Measurements from ENCODE around the gene CRABP2. TPM values are rescaled to one million over a fixed set of nuclear protein-coding genes. Genes with fewer than 3 reads are reported as not detected.

Gene CRABP2
- total and polyA plus RNA-seq, 2 donors (not counting 3 experiments of a cell fraction or from before 2014, with no cell fraction given) = 0.32 to 1.0 TPM

- FAIRE-seq (peak; percentile 79), DNase-seq (ENCODE audit: low read depth, low spot score) (peak; percentile 52)
- Histone ChIP-seq H3K4me3 (replicated peaks in 1 of 3; ENCODE audit: insufficient read depth in 1 of 3, low read depth in 1 of 3, low read length in 3 of 3) (no peak overlapping the region), H3K9me3 (replicated peaks; ENCODE audit: control insufficient read depth, insufficient read depth, low read length) (no peaks in the 10 kb centered on the region), H3K4me2 (ENCODE audit: insufficient read depth, low read length) (no peak overlapping the region), H2AFZ (ENCODE audit: low read depth, low read length) (no peak overlapping the region), H3K27me3 (ENCODE audit: control insufficient read depth in 2 of 2, insufficient read depth in 2 of 2, low read length in 2 of 2) (peaks cover 0 to 1% of the 10 kb centered on the region in 2 experiments), H3K79me2 (ENCODE audit: control insufficient read depth, insufficient read depth, low read length) (no peaks in the 10 kb centered on the region), H3K9me1 (replicated peaks; ENCODE audit: control insufficient read depth, extremely low read depth, insufficient read depth, low read length) (no peaks in the 10 kb centered on the region), H3K9ac (replicated peaks; ENCODE audit: extremely low read depth, insufficient read depth, low read length) (no peak overlapping the region), H3K36me3 (ENCODE audit: control insufficient read depth in 2 of 2, extremely low read depth in 1 of 2, insufficient read depth in 2 of 2, low read length in 2 of 2) (no peaks in the 10 kb centered on the region), H3K27ac (ENCODE audit: insufficient read depth, low read depth, low read length) (no peak overlapping the region), H3K4me1 (ENCODE audit: control insufficient read depth, extremely low read depth, insufficient read depth, low read length) (peaks cover 17% of the 10 kb centered on the region), H4K20me1 (replicated peaks; ENCODE audit: control insufficient read depth, extremely low read depth, insufficient read depth, low read length) (no peaks in the 10 kb centered on the region)
- dilution Hi-C loops (cut with MboI; ENCODE audit: extremely low pct_ligation_motif_present, low sequenced_read_pairs) (no loop called here), intact Hi-C loops (cut with micrococcal nuclease) (no loop called here)
- POLR2A ChIA-PET = no interaction called here
- TF ChIP-seq MYC (IDR thresholded peaks at IDR 0.05; ENCODE audit: low read depth, low read length) = no peak
- no peak for TF ChIP-seq CTCF (IDR thresholded peaks at IDR 0.05; ENCODE audit: extremely low read depth in 1 of 2, insufficient read depth in 1 of 2, low read depth in 1 of 2, low read length in 2 of 2)
- TF ChIP-seq GATA2 (IDR thresholded peaks at IDR 0.05; ENCODE audit: insufficient read depth, insufficient read length, low read depth, low read length) = no peak
- no peak for TF ChIP-seq JUN (IDR thresholded peaks at IDR 0.05; ENCODE audit: borderline replicate concordance, insufficient read depth, insufficient read length, low read depth)
- no peak for TF ChIP-seq EZH2 (IDR thresholded peaks at IDR 0.05; ENCODE audit: borderline replicate concordance, low read depth, low read length, severe bottlenecking)
- TF ChIP-seq POLR2A (IDR thresholded peaks at IDR 0.05; ENCODE audit: low read depth, low read length) = no peak
- no peak for TF ChIP-seq MAX (IDR thresholded peaks at IDR 0.05; ENCODE audit: insufficient read depth, insufficient read length)
- CTCF ChIA-PET = interaction anchor here (0.9 to 15.5 kb wide), 4 partner anchors 16 to 180 kb away, joined by 4 to 453 read pairs (median 44); no protein-coding TSS in a partner anchor
- BruUV-seq (replicated peaks) = no TSS peak
These were observed 4.5 kb upstream of the CRABP2 start for GRCh38 chr1:156709757-156710489.

Measured in endothelial cell of umbilical vein (primary cell).